Suprapubic skin (tissue), 4 donors: ENCODE measurements around the gene TSHZ2.
"Not testable (repeated sequence)": the region's sequence is repeated elsewhere in the genome, so short reads cannot be mapped to it uniquely, and the experiment has no call there.

ENCODE experiments used
- CTCF ChIP-seq, 2 donors: fragments of 200-600 bp in 1 of 2; fragments of 450-650 bp in 1 of 2; sonication (generic) in 1 of 2; IDR thresholded peaks; one replicate each; pipeline ENCODE4 v1.5.1; 2016 to 2019; ENCODE audit warnings: antibody characterized with exemption in 2 of 2, mild to moderate bottlenecking in 1 of 2, moderate library complexity in 1 of 2
- POLR2A ChIP-seq, 2 donors: fragments of 450-650 bp; IDR thresholded peaks; one replicate each; pipeline ENCODE4 v1.6.1; 2017; ENCODE audit warnings: antibody characterized with exemption in 2 of 2, mild to moderate bottlenecking in 2 of 2, moderate library complexity in 2 of 2
- POLR2AphosphoS5 ChIP-seq, 3 donors: sonication (generic); formaldehyde crosslinking; IDR thresholded peaks; one replicate each; pipeline ENCODE4 v1.6.1; 2017; ENCODE audit warnings: antibody characterized with exemption in 3 of 3

GRCh38 chr20:53532654-53533312, 560.6 kb downstream of the TSHZ2 start:
- not testable (repeated sequence) for TF ChIP-seq CTCF, POLR2A, POLR2AphosphoS5 (IDR thresholded peaks at IDR 0.05)
